ENCODE measurements around the gene ABTB2.

- TF ChIP-seq CTCF (IDR thresholded peaks at IDR 0.05) (no peak), POLR2A (IDR thresholded peaks at IDR 0.05) (no peak), EP300 (IDR thresholded peaks at IDR 0.05) (no peak)
Observed at GRCh38 chr11:34344768-34345539, 12.9 kb downstream of the ABTB2 start.

Measured in tibial nerve (tissue), 4 donors.